Peyer's patch (tissue), 4 donors: Measurements from ENCODE around the gene SIRPB1. TPM values are rescaled to one million over a fixed set of nuclear protein-coding genes. Genes with fewer than 3 reads are reported as not detected.
A peak's percentile ranks its signal among the peaks of the same experiment; 100 is the strongest.

Source experiments
- DNase-seq, 3 donors: peaks; one replicate each; pipeline ENCODE4 v3.0.0-alpha.2; 2017 to 2019
- H3K27ac ChIP-seq, 4 donors: fragments of 200-600 bp; sonication (generic); one replicate each; pipeline ENCODE4 v1.5.1; 2016 to 2019
- H3K27me3 ChIP-seq, 2 donors: fragments of 200-600 bp; sonication (generic); one replicate each; pipeline ENCODE4 v1.5.1; 2019
- H3K36me3 ChIP-seq, 3 donors: fragments of 200-600 bp; sonication (generic); one replicate each; pipeline ENCODE4 v1.5.1; 2016 to 2019
- H3K4me1 ChIP-seq, 4 donors: fragments of 200-600 bp; sonication (generic); one replicate each; pipeline ENCODE4 v1.5.1; 2016 to 2019
- H3K4me3 ChIP-seq, 4 donors: fragments of 200-600 bp; sonication (generic); 1 replicate in 3 of 4; 2 replicates in 1 of 4; pipeline ENCODE4 v1.5.1; 2016 to 2019; ENCODE audit warnings: mild to moderate bottlenecking in 1 of 4
- H3K9me3 ChIP-seq, 4 donors: fragments of 200-600 bp; sonication (generic); one replicate each; pipeline ENCODE4 v1.5.1; 2016 to 2019; ENCODE audit warnings: mild to moderate bottlenecking in 1 of 4
- POLR2A ChIP-seq, 2 donors: fragments of 450-650 bp; IDR thresholded peaks; one replicate each; pipeline ENCODE4 v1.5.1; 2017; ENCODE audit warnings: antibody characterized with exemption in 2 of 2, mild to moderate bottlenecking in 2 of 2, moderate library complexity in 2 of 2
- total RNA-seq, 4 donors: library from RNA; depleted of rRNA; stranded (reverse); fragments of >200 nt; gene quantifications; one replicate each; pipeline ENCODE4 v1.1.0, GENCODE V29; 2016
- TF ChIP-seq, protein P1 (sequence below), 6 experiments: fragments of 450-650 bp in 4 of 6; fragments of 200-600 bp in 2 of 6; sonication (generic) in 1 of 6; IDR thresholded peaks; one replicate each; pipeline ENCODE4 v1.5.1; 2017 to 2019; ENCODE audit warnings: antibody characterized with exemption in 6 of 6, mild to moderate bottlenecking in 3 of 6, moderate library complexity in 1 of 6

The SIRPB1 gene
- total RNA-seq, 4 donors from 2014 or later: 1.6 to 3.1 (median 2.3) TPM

DNA sequence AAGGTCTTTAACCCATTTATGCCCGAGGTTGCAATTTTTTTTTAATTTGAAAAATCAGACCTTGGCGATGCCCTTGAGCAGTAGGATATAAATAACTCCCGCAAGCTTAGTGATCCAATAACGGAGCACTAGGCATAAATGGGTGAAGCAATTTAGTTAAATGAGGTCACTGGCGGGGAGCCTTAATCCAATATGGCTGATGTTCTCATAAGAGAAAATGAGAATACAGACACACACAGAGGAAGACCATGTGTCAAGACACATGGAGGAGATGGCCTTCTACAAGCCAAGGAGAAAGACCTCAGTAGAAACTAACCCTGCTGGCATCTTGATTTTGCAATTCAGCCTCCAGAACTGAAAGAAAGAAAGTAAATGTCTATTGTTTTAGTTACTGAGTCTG lies 37.0 kb upstream of the SIRPB1 start:
- Histone ChIP-seq H3K27me3 (no peaks in the 10 kb centered on the region), H3K4me1 (peaks cover 0 to 5% (median 2%) of the 10 kb centered on the region in 4 donors), H3K9me3 (no peaks in the 10 kb centered on the region), H3K27ac (peak overlapping the region; percentile 54 to 72 (median 63)), H3K4me3 (peak overlapping the region; percentile 6 to 28 (median 26)), H3K36me3 (no peaks in the 10 kb centered on the region)
- TF ChIP-seq, protein P1, sequence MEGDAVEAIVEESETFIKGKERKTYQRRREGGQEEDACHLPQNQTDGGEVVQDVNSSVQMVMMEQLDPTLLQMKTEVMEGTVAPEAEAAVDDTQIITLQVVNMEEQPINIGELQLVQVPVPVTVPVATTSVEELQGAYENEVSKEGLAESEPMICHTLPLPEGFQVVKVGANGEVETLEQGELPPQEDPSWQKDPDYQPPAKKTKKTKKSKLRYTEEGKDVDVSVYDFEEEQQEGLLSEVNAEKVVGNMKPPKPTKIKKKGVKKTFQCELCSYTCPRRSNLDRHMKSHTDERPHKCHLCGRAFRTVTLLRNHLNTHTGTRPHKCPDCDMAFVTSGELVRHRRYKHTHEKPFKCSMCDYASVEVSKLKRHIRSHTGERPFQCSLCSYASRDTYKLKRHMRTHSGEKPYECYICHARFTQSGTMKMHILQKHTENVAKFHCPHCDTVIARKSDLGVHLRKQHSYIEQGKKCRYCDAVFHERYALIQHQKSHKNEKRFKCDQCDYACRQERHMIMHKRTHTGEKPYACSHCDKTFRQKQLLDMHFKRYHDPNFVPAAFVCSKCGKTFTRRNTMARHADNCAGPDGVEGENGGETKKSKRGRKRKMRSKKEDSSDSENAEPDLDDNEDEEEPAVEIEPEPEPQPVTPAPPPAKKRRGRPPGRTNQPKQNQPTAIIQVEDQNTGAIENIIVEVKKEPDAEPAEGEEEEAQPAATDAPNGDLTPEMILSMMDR (IDR thresholded peaks at IDR 0.05): no peak
- no peak for TF ChIP-seq POLR2A (IDR thresholded peaks at IDR 0.05)
- DNase-seq: no peak

DNA sequence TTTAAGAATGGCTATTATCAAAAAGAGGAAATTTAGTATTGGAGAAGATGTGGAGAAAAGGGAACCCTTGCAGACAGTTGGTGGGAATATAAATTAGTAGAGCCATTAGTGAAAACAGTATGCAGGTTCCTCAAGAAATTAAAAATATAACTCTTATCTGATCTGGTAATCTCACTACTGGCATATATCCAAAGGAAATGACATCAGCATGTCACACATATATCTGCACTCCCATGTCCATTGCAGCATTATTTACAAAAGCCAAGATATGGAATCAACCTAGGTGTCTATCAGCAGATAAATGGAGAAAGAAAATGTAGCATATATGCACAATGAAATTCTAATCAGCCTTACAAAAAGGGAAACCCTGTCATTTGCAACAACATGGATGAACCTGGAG lies 35.2 kb upstream of the SIRPB1 start:
- Histone ChIP-seq H3K4me1 (peaks cover 0 to 7% (median 0%) of the 10 kb centered on the region in 4 donors), H3K36me3 (no peaks in the 10 kb centered on the region), H3K27ac (peak overlapping the region in 1 of 4 donors; percentile 43), H3K27me3 (no peaks in the 10 kb centered on the region), H3K9me3 (no peaks in the 10 kb centered on the region), H3K4me3 (no peak overlapping the region)
- DNase-seq: no peak
- TF ChIP-seq, protein P1 (IDR thresholded peaks at IDR 0.05): no peak
- TF ChIP-seq POLR2A (IDR thresholded peaks at IDR 0.05): no peak

DNA sequence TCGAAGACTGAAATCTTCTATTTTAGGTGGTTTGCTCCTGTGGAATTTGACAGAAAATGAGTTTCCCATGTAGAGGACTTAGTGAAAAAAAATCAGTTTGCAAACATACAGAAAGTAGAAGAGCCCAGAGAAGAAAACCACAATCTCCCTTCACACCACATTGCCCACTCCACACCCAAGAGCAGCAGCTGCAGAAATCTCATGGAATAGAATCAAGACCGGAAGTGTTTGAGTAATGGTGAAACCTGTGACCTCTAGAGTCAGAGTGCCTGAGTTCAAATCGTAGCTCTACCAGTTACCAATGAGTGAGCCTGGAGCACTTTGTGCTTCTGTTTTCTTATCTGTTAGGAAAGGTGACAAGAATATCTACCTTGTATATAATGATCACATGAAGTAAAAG lies 33.2 kb upstream of the SIRPB1 start:
- TF ChIP-seq POLR2A (IDR thresholded peaks at IDR 0.05): no peak
- TF ChIP-seq, protein P1 (IDR thresholded peaks at IDR 0.05): no peak
- no peak overlapping the region for H3K27ac ChIP-seq
- no peaks in the 10 kb centered on the region for H3K27me3 ChIP-seq
- H3K36me3 ChIP-seq: no peaks in the 10 kb centered on the region
- peaks cover 0 to 7% (median 0%) of the 10 kb centered on the region in 4 donors for H3K4me1 ChIP-seq
- H3K9me3 ChIP-seq: no peaks in the 10 kb centered on the region
- no peak for DNase-seq
- no peak overlapping the region for H3K4me3 ChIP-seq

DNA sequence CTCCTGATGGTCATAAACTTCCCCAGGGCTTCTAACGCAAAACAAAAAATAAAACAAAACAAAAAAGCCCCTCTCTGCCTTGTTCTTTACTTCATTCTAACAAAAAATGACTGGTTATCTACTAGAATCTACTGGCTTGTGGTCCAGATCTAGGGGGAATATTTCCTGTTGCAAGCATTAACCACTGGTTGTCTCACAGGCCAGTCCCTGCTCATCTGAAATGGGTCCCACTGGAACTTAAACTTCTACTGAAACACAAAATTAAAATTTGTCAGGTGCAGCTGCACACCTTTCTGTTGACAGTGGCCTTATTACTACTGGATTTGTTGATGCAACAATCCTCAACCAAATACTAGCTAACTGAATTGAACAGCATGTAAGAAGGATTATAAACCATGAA lies 32.3 kb upstream of the SIRPB1 start:
- peaks cover 0 to 7% (median 0%) of the 10 kb centered on the region in 4 donors for H3K4me1 ChIP-seq
- H3K9me3 ChIP-seq: no peaks in the 10 kb centered on the region
- no peak overlapping the region for H3K27ac ChIP-seq
- no peak overlapping the region for H3K4me3 ChIP-seq
- TF ChIP-seq POLR2A (IDR thresholded peaks at IDR 0.05): no peak
- TF ChIP-seq, protein P1 (IDR thresholded peaks at IDR 0.05): no peak
- H3K36me3 ChIP-seq: no peaks in the 10 kb centered on the region
- no peaks in the 10 kb centered on the region for H3K27me3 ChIP-seq
- no peak for DNase-seq

- Histone ChIP-seq H3K4me1 (peaks cover 0 to 7% (median 0%) of the 10 kb centered on the region in 4 donors), H3K4me3 (no peak overlapping the region), H3K9me3 (no peaks in the 10 kb centered on the region), H3K27me3 (no peaks in the 10 kb centered on the region), H3K27ac (no peak overlapping the region), H3K36me3 (no peaks in the 10 kb centered on the region)
- no peak for DNase-seq
- no peak for TF ChIP-seq POLR2A (IDR thresholded peaks at IDR 0.05)
- TF ChIP-seq, protein P1 (IDR thresholded peaks at IDR 0.05): no peak
These were observed 31.7 kb upstream of the SIRPB1 start for GRCh38 chr20:1651268-1652058.
